Nucleus accumbens (tissue), 56 donors: ENCODE measurements around the gene EN1.

Experiments used
- DNase-seq, 56 donors: peaks; one replicate each; lab custom pipeline; 2025; lab: John Stamatoyannopoulos, UW

The EN1 gene

GRCh38 chr2:118844261-118845004, 3.0 kb downstream of the EN1 start:
- DNase-seq = no peak

- DNase-seq = no peak
Observed at GRCh38 chr2:118843483-118844132, 3.8 kb downstream of the EN1 start.

- DNase-seq = no peak
Observed at GRCh38 chr2:118842661-118843482, 4.6 kb downstream of the EN1 start.

GRCh38 chr2:118841828-118842461, 5.5 kb downstream of the EN1 start:
- no peak for DNase-seq

GRCh38 chr2:118841450-118841827, 6.0 kb downstream of the EN1 start:
- DNase-seq = no peak

- DNase-seq = no peak
Observed at GRCh38 chr2:118838741-118839455, 8.6 kb downstream of the EN1 start.

GRCh38 chr2:118837621-118838020, 9.8 kb downstream of the EN1 start:
- no peak for DNase-seq

- DNase-seq = no peak
Observed at GRCh38 chr2:118837067-118837466, 10.4 kb downstream of the EN1 start.

- DNase-seq = no peak
Observed at GRCh38 chr2:118836411-118836930, 11.0 kb downstream of the EN1 start.

GRCh38 chr2:118835746-118836410, 11.6 kb downstream of the EN1 start:
- no peak for DNase-seq

- no peak for DNase-seq
Observed at GRCh38 chr2:118834901-118835745, 12.3 kb downstream of the EN1 start.

GRCh38 chr2:118834440-118834810, 13.0 kb downstream of the EN1 start:
- DNase-seq = no peak

- no peak for DNase-seq
Observed at GRCh38 chr2:118833716-118834439, 13.6 kb downstream of the EN1 start.

- DNase-seq = no peak
Observed at GRCh38 chr2:118832791-118833715, 14.4 kb downstream of the EN1 start.

- no peak for DNase-seq
Observed at GRCh38 chr2:118832071-118832790, 15.2 kb downstream of the EN1 start.

- no peak for DNase-seq
Observed at GRCh38 chr2:118830881-118831280, 16.6 kb downstream of the EN1 start.
